ENCODE data around the gene LPP. TPM values are rescaled to one million over a fixed set of nuclear protein-coding genes. Genes with fewer than 3 reads are reported as not detected.

LPP gene
- total and polyA plus RNA-seq, 2 of the 13 experiments (the other 11 are each of a cell fraction or from before 2014, with no cell fraction given): 19.2 to 29.9 TPM

DNA sequence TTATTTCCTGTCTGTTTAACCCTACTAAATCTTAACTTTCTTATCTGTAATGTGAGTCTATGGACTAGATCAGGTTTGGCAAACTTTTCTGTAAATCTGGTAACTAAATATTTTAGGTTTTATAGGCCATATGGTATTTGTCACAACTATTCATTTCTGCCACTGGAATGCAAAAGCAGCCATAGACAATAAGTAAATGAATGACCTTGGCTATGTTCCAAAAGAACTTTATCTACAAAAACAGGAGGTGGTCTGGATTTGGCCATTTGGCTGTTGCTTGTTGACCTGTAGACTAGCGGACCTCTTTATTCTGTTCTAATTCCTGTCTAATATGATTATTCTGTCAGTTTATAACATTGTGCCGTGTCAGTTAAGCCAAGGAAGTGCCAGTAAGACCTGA lies 314.2 kb downstream of the LPP start:
- Histone ChIP-seq H3K9me3 (ENCODE audit: low read length) (no peaks in the 10 kb centered on the region), H3K4me1 (ENCODE audit: insufficient read depth, low read length) (peaks cover 35% of the 10 kb centered on the region), H3K36me3 (replicated peaks in 1 of 2; ENCODE audit: control insufficient read depth in 1 of 2, insufficient read depth in 2 of 2, low read length in 2 of 2) (peaks cover 0 to 2% of the 10 kb centered on the region in 2 experiments; a peak in 2 of 5 replicates), H3K4me2 (ENCODE audit: low read depth, low read length) (no peak overlapping the region), H3K27ac (ENCODE audit: extremely low read length, insufficient read depth, low read length) (no peak overlapping the region), H3K79me2 (ENCODE audit: insufficient read depth, low read length) (no peaks in the 10 kb centered on the region), H3K9ac (ENCODE audit: insufficient read depth, low read depth, low read length) (no peak overlapping the region), H3K4me3 (replicated peaks in 1 of 3; ENCODE audit: insufficient read depth in 1 of 3, low read depth in 2 of 3, low read length in 3 of 3) (no peak overlapping the region), H2AFZ (ENCODE audit: low read length) (no peak overlapping the region), H4K20me1 (ENCODE audit: insufficient read depth, low read length) (no peaks in the 10 kb centered on the region), H3K27me3 (ENCODE audit: control insufficient read depth in 1 of 2, insufficient read depth in 2 of 2, low read length in 2 of 2) (no peaks in the 10 kb centered on the region)
- BruUV-seq (replicated peaks): no TSS peak
- in situ Hi-C loops (cut with HindIII; ENCODE audit: extremely low pct_ligation_motif_present, low pct_unique_long_range_greater_than_20kb): no loop called here
- no peak for TF ChIP-seq SP1 (IDR thresholded peaks at IDR 0.05)
- TF ChIP-seq SP1 (CRISPR knock-in tag; IDR thresholded peaks at IDR 0.05): no peak
- TF ChIP-seq, protein P1, sequence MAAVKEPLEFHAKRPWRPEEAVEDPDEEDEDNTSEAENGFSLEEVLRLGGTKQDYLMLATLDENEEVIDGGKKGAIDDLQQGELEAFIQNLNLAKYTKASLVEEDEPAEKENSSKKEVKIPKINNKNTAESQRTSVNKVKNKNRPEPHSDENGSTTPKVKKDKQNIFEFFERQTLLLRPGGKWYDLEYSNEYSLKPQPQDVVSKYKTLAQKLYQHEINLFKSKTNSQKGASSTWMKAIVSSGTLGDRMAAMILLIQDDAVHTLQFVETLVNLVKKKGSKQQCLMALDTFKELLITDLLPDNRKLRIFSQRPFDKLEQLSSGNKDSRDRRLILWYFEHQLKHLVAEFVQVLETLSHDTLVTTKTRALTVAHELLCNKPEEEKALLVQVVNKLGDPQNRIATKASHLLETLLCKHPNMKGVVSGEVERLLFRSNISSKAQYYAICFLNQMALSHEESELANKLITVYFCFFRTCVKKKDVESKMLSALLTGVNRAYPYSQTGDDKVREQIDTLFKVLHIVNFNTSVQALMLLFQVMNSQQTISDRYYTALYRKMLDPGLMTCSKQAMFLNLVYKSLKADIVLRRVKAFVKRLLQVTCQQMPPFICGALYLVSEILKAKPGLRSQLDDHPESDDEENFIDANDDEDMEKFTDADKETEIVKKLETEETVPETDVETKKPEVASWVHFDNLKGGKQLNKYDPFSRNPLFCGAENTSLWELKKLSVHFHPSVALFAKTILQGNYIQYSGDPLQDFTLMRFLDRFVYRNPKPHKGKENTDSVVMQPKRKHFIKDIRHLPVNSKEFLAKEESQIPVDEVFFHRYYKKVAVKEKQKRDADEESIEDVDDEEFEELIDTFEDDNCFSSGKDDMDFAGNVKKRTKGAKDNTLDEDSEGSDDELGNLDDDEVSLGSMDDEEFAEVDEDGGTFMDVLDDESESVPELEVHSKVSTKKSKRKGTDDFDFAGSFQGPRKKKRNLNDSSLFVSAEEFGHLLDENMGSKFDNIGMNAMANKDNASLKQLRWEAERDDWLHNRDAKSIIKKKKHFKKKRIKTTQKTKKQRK (IDR thresholded peaks at IDR 0.05; ENCODE audit: low read length): no peak
- no peak for TF ChIP-seq WIZ (CRISPR knock-in tag; IDR thresholded peaks at IDR 0.05)
- TF ChIP-seq, protein P2, sequence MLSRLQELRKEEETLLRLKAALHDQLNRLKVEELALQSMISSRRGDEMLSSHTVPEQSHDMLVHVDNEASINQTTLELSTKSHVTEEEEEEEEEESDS (CRISPR knock-in tag; IDR thresholded peaks at IDR 0.05; ENCODE audit: borderline replicate concordance): no peak
- ChIA-PET CTCF (ENCODE audit: low intra/inter-chr PET ratio, low total read pairs) (no interaction called here), POLR2A (no interaction called here)
- 95% methylated on average over 2 of the region's 2 CpGs for WGBS (ENCODE audit: low lambda C conversion rate)
- ATAC-seq: no peak
- no peak for FAIRE-seq
- intact Hi-C loops (cut with micrococcal nuclease; ENCODE audit: unreplicated experiment): no loop called here
- DNase-seq (ENCODE audit: low spot score): no peak

DNA sequence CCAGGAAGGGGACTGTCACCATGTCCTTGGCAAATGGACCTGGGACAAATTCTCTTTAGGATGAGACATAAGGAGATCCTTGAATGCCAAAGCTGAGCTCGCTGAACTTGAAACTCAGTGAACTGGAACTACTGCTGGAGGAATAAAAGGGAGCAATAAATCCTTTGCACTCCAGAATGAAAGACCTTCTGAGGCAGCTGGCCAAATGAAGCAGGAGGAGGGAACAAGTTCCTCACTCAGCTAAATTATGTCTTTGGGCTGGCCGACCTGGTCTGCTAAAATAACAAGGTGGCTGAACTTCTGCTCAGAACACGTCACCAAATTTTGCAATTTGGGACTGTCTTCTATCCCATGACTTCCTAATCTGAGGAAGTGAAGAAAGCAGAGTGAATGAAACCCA lies 314.7 kb downstream of the LPP start:
- H2AFZ ChIP-seq (ENCODE audit: low read length): no peak overlapping the region
- FAIRE-seq (no peak), DNase-seq (ENCODE audit: low spot score) (no peak), ATAC-seq (no peak)
- intact Hi-C loops (cut with micrococcal nuclease; ENCODE audit: unreplicated experiment): no loop called here
- no peak overlapping the region for H3K4me2 ChIP-seq (ENCODE audit: low read depth, low read length)
- peaks cover 0 to 2% of the 10 kb centered on the region in 2 experiments; a peak in 2 of 5 replicates for H3K36me3 ChIP-seq (replicated peaks in 1 of 2; ENCODE audit: control insufficient read depth in 1 of 2, insufficient read depth in 2 of 2, low read length in 2 of 2)
- H3K4me3 ChIP-seq (replicated peaks in 1 of 3; ENCODE audit: insufficient read depth in 1 of 3, low read depth in 2 of 3, low read length in 3 of 3): no peak overlapping the region
- BruUV-seq (replicated peaks): no TSS peak
- POLR2A ChIA-PET: no interaction called here
- no peaks in the 10 kb centered on the region for H3K9me3 ChIP-seq (ENCODE audit: low read length)
- CTCF ChIA-PET (ENCODE audit: low intra/inter-chr PET ratio, low total read pairs): no interaction called here
- no peak overlapping the region for H3K9ac ChIP-seq (ENCODE audit: insufficient read depth, low read depth, low read length)
- WGBS (ENCODE audit: low lambda C conversion rate): 98% methylated on average over 3 of the region's 3 CpGs
- in situ Hi-C loops (cut with HindIII; ENCODE audit: extremely low pct_ligation_motif_present, low pct_unique_long_range_greater_than_20kb): no loop called here
- H4K20me1 ChIP-seq (ENCODE audit: insufficient read depth, low read length): no peaks in the 10 kb centered on the region
- no peak overlapping the region for H3K27ac ChIP-seq (ENCODE audit: extremely low read length, insufficient read depth, low read length)
- no peaks in the 10 kb centered on the region for H3K79me2 ChIP-seq (ENCODE audit: insufficient read depth, low read length)
- H3K27me3 ChIP-seq (ENCODE audit: control insufficient read depth in 1 of 2, insufficient read depth in 2 of 2, low read length in 2 of 2): no peaks in the 10 kb centered on the region
- H3K4me1 ChIP-seq (ENCODE audit: insufficient read depth, low read length): peaks cover 40% of the 10 kb centered on the region
- TF ChIP-seq ZBTB1 (CRISPR knock-in tag; IDR thresholded peaks at IDR 0.05; ENCODE audit: borderline replicate concordance) (no peak), SIX1 (CRISPR knock-in tag; IDR thresholded peaks at IDR 0.05; ENCODE audit: borderline replicate concordance) (no peak), MED1 (CRISPR knock-in tag; IDR thresholded peaks at IDR 0.05) (no peak), ZNF598 (CRISPR knock-in tag; IDR thresholded peaks at IDR 0.05; ENCODE audit: borderline replicate concordance) (no peak), MYNN (CRISPR knock-in tag; IDR thresholded peaks at IDR 0.05; ENCODE audit: low read depth) (no peak), ZNF101 (CRISPR knock-in tag; IDR thresholded peaks at IDR 0.05; ENCODE audit: borderline replicate concordance, low read depth) (no peak), BRCA1 (CRISPR knock-in tag; IDR thresholded peaks at IDR 0.05) (no peak)
- TF ChIP-seq, protein P3, sequence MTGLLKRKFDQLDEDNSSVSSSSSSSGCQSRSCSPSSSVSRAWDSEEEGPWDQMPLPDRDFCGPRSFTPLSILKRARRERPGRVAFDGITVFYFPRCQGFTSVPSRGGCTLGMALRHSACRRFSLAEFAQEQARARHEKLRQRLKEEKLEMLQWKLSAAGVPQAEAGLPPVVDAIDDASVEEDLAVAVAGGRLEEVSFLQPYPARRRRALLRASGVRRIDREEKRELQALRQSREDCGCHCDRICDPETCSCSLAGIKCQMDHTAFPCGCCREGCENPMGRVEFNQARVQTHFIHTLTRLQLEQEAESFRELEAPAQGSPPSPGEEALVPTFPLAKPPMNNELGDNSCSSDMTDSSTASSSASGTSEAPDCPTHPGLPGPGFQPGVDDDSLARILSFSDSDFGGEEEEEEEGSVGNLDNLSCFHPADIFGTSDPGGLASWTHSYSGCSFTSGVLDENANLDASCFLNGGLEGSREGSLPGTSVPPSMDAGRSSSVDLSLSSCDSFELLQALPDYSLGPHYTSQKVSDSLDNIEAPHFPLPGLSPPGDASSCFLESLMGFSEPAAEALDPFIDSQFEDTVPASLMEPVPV (CRISPR knock-in tag; IDR thresholded peaks at IDR 0.05): no peak
